GM21526 (cell line): ENCODE results near the gene GNB1.
A peak's percentile ranks its signal among the peaks of the same experiment; 100 is the strongest.

Experiments
- ATAC-seq: cut with Tn5 transposase; IDR thresholded peaks from one replicate; pipeline ENCODE4 v1.9.1; 2021; ENCODE audit warnings: moderate library complexity; ENCODE audit not compliant: unreplicated experiment, low FRiP score

GNB1 gene

DNA sequence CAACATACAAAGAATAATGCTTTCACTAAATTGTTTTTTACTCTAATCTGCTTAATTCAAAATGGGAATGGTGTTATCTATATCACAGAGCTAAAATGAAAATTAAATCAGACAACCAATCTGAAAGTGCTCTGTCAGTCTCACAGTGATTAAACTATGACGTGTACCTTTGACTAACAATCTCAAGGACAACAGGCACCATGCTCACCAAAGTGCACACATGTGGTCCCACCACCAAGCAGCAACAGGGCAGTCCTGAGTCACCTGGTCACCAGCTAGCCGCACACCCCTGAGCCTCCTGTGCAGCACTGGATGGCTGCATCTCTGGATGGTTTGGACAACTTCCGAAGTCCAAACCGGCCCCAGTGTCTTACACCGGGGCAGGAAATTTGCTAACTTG, 58.1 kb downstream of the GNB1 start:
- no peak for ATAC-seq

DNA sequence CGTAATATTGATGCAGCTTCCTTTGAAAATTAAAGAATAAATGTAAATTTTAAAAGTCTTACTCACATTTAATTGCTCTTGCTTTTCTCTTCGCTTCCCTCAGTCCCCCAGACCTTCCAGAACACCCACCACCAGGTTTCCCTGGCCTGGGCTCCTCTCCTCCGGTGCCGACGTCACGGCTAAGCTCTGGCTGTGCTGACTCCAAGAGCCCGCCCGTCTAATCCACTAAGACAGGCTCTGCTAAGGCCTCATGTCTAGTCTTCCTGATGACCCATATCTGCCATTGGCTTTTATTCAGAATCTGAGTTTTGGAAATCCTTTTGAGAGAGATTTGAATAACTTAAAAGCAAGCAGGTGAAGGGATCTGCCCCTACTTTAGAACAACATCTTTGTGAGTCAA, 58.7 kb downstream of the GNB1 start:
- no peak for ATAC-seq

DNA sequence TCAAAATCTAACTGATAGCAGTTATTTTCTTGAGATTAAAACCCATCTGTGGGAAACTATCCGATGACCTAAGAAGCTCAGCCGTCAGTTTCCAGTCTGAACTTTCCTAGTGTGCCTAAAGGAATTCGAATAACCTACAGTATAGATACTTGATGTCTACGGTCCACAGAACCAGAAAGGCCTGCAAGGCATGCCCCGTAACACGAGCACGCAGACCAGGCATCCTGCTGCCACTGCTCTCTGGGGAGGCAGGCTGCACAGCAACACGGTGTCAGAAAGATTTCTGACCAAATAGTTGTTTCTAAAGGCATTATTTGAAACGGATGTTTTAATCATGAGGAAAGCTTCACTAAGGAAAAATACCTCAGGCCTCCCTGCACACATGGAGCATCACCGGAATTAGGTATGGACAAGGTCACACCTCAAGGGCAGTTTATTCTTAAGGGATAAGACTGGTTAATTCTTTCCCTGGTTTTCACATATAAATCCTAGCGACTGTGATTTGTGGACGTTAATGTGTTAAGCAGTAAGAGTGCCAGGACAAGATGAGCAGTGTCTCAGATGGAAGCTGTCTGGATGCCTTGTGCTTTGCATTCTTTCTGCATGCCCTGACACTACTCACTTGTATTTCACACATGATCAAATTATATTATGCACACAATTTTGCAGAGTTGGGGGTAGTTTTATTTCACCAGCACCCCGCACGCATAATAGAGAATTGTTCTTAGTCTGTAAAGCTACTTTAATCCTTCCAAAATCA, 63.6 kb downstream of the GNB1 start:
- ATAC-seq, result no peak

DNA sequence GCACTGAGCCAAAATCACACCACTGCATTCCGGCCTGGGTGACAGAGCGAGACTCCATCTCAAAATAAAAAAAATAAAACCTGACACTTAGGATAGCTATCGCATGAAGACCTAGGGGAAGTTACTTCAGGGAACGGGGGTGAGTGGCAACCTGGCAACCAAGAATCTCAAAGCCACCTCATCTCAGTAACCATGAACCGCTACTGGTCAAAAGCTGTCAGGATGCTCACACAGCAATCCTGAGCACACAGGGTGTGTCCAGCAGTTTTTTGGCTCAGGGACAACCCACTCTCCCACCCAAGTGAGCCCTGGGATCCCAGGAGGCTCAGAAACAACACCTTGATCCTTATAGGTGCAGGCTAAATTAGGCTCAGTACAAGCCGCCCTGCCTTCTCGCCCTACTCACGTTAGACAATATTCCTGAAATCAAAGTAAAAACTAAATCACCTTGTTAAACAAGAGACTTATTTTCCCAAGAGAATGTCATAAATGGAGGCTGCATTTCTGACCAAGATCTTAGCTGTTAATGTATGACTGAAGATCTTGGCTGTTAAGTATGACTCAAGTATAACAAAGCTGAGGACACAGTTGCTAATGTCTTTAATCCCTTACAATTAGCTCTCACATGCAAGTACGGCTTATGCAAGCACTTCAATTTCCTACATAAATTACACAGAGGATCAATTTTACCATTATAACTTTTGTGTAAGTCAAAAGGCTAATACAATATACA, 64.4 kb downstream of the GNB1 start:
- no peak for ATAC-seq

DNA sequence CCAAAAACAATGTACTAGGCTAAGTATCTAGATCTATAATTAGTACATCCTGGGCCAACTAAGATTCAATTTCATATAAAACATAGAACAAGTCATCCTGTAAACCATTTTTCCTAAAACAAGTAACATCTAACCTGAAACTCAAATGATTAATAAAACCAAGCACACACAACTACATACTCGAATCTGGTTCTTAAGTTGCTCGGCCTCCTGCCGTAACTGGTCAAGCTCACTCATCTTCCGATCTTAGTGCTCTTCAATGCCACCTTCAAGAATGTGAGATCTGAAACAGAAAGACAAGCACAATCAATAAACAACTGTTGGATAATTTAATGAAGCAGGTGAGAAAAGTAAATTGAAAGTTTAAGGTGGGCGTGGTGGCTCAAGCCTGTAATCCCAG, 65.7 kb downstream of the GNB1 start:
- no peak for ATAC-seq

DNA sequence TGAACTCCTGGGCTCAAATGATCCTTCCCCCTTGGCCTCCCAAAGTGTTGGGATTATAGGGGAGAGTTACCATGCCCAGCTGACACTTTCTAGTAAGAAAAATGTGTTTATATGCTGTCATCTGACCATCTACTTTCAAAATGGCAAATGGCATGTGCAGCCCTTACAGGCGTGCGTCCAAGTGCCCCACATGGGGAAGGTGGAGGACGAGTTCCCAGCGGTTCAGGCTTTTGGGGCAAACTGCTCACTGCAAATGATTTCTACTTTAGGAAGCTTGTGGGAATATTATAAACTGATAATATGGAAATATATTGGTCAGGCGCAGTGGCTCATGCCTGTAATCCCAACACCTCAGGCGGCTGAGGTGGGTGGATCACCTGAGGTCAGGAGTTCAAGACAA, 71.1 kb downstream of the GNB1 start:
- no peak for ATAC-seq

DNA sequence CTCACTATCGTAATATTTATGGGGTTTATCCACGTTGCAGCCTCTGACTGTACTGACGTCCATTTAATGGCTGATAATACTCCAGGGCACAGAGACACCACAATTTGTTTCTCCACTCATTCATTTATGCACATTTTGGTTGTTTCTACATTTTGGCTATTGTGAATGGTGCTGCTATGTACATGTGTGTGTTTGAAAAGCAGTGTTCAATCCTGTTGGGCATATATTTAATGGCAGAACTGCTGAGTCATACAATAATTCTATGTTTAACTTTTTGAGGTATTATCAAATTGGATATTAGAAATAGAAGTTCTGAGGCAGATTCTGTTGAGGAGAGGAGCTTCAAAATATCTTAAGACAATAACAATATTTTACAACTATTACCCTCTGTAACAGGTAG, 73.7 kb downstream of the GNB1 start:
- no peak for ATAC-seq

DNA sequence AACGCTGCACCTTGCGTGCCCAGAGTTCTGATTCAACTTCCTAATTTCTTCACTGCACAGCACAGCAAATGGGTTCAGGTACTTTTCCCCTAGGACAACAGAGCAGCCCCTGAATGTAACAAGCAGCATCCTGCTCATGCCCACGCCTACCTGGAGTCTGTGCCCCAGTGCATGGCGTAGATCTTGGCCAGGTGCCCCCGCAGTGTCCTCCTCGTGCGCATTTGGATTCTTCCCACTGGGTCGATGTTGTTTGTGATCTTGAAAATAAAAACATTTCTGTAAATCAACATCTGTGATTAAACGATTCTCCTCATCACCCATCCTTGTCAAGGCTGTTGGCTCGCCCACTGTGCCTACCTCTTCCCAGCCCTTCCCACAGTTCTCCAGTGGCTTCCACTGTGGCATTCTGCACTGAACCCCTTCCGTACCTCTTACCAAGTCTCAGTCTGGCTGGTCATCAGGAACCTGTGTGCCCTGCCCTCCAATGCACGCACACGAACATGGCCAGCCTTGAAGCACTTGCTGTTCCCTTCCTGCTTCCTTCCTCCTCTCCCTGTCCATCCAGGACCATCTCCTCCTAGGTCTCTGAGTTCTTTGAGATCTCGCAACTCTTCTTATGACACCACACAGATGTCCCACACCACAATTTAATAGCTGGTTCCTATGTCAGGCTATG, 75.1 kb downstream of the GNB1 start:
- no peak for ATAC-seq

DNA sequence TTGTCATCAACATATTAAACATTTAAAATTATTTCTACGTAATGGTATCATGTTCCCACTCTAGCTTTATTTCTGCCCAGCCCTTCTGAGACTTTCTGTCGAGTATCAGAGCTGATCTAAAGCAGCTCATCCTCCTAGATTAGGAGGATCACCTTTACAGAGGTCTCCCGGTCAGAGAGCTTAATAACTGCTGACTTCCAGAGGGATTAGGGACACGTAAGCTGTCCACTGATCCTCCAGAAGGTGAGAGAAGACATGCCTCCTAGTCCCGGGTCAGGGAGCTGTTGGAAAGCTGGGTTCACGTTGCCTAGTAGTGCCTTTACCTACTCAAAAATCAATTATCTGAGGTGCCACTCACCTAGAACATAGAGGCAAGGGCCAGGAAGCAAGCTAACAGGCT, 81.4 kb downstream of the GNB1 start:
- ATAC-seq, result no peak

DNA sequence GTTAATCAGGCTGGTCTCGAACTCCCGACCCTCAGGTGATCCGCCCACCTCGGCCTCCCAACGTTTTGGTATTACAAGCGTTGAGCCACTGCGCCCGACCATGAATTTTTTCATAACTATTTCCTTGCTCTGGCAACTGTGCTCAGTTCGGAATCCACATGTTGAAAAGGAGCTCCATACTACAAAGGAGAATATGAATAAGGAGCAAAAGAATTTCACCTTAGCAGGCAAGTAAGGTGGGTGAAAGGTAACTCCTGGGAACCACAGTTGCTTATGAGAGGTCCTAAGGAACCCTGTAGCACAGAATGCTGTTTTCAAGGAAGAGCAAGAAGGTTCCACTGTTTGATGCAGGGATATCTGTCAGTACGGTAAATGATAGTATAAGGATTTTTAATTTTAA, 82.7 kb downstream of the GNB1 start:
- ATAC-seq, result no peak

DNA sequence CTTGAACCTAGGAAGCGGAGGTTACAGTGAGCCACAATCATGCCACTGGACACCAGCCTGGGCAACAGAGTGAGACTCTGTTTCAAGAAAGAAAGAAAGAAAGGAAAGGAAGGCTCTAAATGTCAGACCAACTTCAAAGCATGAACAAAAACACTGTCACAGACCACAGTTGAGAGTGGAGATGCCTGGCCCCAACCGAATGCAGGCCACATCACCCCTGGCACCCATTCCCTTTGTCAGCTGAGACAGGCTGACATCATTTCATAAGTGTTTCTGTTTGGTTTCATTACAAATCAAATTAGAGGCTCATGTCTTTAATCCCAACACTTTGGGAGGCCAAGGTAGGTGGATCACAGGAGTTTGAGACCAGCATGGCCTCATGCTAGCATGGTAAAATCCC, 84.0 kb downstream of the GNB1 start:
- ATAC-seq, result no peak

DNA sequence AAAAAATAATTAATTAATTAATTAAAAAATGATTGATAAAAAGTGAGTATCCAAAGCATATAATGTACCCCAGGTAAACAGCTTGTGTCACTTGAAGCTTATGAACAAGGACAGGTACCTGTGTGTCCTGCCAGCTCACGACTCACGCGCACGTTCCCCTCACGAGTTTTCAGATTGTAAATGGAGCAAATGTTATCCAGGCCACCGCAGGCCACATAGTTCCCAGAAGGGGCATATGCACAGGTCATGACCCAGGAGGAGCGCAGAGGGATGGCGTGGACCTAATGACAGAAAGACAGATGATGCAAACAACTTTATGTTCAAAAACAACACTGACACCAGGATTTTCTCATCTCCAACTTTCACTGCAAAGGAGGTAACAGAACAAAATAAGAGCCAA, 86.6 kb downstream of the GNB1 start:
- no peak for ATAC-seq

DNA sequence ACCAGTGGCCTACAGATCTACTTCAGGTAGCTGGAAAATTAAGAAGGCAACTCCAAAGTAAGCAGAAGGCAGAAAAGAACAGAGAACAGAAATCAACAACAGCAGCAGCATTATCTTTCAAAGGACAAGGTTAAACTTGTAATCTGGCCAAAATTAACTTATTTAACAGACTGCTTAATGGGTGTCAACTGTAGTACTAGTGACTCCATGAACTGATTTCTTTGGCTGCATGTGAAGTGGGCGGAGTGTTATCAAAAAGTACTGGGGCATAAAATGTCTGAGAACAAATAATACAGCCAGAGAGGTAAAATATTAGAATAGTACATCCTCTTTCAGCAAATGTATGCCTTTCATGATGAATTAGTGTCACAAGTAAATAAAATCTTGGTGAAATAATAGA, 88.0 kb downstream of the GNB1 start:
- ATAC-seq, result no peak

DNA sequence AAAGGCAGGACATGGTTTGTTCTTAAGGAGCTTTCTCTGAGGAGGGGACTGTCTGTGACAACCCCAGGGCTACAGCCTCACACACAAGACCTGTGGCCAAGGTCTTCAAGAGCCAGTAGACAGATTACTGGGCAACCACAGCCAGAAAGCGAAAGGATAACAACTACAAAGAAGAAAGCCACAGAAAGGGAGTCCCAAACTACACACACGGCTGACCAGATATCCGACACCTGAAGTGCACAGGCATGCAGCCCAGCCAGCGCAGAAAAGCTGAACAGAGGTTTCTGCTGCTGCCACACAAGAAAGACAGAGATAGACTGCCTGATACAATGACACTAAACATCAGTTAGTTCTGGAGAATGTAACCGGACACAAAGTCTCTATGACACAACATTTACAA, 91.2 kb downstream of the GNB1 start:
- peak; percentile 54 for ATAC-seq

DNA sequence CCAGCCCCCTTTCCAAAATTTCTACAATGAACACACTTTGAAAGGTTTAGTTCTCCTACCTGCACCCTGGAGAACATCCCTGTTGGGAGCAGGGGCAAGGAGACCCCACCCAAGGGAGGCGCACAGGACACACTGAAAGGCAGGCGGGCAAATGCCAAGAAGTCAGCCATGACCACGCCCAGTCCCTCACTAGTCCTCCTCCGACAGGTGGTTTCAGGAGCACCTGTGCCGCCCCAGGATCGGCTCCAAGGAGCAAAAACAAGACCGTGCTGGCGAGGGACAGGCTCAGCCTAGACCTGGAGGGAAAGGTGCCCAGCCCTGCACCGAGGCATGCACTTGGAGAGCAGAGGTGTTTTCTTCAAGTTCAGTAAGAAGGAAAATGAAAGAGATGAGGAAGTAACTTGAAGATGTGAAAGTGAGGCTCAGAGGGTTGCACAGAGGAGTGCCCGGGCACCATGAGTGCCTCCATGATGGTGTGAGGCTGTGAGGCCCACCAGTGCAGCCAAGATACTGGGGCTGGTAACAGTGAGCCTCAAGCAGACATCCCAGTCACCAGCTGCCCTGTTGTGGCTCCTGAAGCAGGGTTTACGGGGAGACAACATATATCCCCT, 93.1 kb downstream of the GNB1 start:
- no peak for ATAC-seq

DNA sequence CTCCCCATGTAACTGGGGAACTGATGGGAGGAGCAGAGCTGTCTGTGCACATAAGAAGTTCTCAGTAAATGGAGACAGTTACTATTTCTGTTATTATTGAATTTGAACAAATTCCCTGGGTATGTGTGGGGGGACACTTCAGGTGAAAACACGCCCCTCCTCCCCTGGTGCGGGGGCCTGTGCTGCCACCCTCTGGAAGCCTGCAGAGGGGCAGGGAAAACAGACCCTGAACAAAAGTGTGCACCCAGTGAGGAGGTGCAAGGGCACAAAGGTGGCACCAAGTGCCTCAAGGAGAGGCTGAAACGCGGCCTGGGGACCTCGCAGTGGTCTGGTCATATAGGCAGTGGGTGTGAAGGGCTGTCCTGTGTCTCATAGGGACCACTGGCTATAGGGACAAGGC, 94.4 kb downstream of the GNB1 start:
- no peak for ATAC-seq

DNA sequence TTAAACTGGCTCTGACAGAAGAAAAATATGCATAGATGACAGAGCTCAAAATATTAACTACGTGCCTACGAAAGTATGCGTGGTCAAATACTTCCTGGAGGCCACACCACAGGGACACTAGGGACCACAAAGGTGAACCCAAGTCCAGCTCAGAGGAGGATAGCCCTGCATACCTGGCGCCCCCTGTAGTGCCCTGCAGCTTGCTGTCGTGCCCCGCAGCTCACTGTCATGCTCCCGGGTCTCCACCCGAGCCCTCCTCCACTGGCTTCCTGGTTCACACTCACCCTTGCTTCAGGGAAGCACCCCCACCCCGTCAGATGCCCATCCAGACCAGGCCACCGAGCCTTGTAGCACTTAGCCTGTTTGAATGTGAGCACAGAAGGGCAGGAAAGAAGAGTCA, 95.9 kb downstream of the GNB1 start:
- ATAC-seq, result no peak

DNA sequence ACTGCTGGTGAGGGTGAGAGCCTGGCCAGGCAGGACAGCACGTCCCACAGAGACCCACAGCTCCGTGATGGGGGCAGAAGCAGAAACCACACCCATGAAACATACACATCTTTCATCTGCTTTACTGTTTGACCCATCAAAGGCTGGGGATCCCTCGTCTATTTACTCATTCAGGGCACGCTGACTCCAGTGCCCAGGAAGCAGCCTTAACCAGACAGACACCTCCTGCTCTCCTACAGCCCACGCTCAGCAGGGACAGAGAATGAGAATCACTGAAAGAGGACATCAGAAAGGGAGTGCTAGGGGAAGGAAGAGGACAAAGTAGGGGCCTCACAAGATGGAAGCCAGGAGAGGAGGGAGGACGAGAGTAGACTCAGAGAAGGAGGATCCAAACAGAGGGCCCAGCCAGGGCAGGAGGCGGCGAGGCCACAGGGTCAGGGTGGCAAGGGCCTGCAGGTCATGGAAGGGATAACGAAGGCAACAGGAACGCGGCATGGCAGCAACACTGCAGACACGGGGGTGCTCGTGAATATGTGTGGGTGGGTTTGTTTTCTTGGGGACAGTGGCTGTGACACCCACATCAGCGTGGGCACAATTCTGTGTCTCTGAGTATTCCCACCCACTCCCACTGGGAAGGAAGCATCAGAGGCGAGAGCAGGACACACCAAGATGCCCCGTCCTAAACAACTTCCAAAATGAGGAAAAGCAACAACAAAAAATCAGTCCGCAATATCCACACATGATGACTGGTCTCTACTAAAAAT, 97.2 kb downstream of the GNB1 start:
- ATAC-seq, result no peak

DNA sequence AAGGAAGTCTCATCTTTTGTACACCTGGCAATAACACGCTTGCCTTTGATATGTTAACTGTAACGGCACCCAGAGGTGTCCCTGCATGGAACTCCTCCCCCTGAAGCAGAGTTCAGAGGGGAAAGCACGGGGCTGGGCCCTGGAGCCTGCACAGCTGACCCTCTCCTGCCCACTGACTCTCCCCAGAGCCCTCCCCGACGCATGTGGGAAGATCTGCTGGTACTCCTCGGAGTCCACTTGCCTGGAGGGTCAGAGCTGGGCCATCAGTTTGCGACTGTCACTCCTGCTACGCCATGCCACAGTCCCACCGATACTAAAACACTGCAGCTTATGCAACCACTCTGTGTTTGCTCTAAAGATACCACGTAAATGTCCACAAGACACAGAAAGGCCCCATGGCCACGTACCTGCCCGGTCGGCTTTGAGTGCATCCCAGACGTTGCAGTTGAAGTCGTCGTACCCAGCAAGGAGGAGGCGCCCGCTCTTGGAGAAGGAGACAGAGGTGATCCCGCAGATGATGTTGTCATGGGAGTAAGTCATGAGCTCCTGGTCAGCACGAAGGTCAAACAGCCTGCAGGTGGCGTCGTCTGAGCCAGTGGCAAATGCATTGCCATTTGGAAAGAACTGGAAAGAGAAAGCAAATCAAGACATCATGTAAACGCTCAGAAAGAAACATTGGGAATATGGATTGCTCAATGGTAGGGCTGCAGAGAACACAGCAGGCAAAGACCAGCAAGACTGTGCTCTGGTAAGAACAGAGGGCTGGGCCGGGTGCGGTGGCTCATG, 102.0 kb downstream of the GNB1 start:
- ATAC-seq, result no peak

DNA sequence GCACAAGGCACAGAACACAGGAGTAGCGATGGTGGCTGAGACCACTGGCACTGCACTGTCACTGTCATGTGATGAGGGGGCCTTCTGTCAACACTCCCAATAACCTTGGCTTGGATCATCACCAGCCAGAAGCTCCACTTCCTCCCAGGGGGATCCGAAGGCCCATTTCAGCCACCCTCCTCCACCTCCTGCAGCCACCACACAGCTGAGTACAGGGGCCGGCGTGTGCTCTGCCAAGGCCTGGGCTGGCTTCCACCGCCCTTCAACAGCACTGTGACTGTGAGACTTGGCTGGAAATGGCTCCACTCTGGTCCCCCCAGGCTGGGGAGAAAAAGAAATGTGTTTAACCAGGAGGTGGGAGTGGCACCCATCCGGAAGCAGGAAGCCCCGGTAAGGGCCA, 102.8 kb downstream of the GNB1 start:
- ATAC-seq, result no peak
